Prostate gland (tissue), 2 donors: ENCODE data around the gene TBC1D22B.

ENCODE experiments used
- CTCF ChIP-seq, 4 experiments: fragments of 200-600 bp in 2 of 4; fragments of 450-650 bp in 2 of 4; sonication (generic) in 2 of 4; IDR thresholded peaks; 1 replicate in 3 of 4; 2 replicates in 1 of 4; pipeline ENCODE4 v1.5.1; 2016 to 2019; ENCODE audit warnings: antibody characterized with exemption in 4 of 4, mild to moderate bottlenecking in 2 of 4, moderate library complexity in 2 of 4
- POLR2A ChIP-seq: fragments of 450-650 bp; IDR thresholded peaks from one replicate; pipeline ENCODE4 v1.6.1; 2016; ENCODE audit warnings: antibody characterized with exemption, mild to moderate bottlenecking

GRCh38 chr6:37261198-37261597 is 3.6 kb downstream of the TBC1D22B start:
- TF ChIP-seq CTCF (IDR thresholded peaks at IDR 0.05): no peak
- TF ChIP-seq POLR2A: no peak
